Skin of body (tissue), 2 donors: ENCODE measurements around the gene EVI2B. TPM values are rescaled to one million over a fixed set of nuclear protein-coding genes. Genes with fewer than 3 reads are reported as not detected.
A peak's percentile ranks its signal among the peaks of the same experiment; 100 is the strongest.
"Not testable (repeated sequence)": the region's sequence is repeated elsewhere in the genome, so short reads cannot be mapped to it uniquely, and the experiment has no call there.

Source experiments
- DNase-seq: peaks from one replicate; lab custom pipeline; 2025; lab: John Stamatoyannopoulos, UW
- total RNA-seq: library from RNA; depleted of rRNA; stranded (reverse); fragments of >200 nt; gene quantifications from one replicate; pipeline ENCODE4 v1.2.3, GENCODE V29; 2014

Gene EVI2B
- total RNA-seq, 1 donor from 2014 or later = 4.0 TPM

DNA sequence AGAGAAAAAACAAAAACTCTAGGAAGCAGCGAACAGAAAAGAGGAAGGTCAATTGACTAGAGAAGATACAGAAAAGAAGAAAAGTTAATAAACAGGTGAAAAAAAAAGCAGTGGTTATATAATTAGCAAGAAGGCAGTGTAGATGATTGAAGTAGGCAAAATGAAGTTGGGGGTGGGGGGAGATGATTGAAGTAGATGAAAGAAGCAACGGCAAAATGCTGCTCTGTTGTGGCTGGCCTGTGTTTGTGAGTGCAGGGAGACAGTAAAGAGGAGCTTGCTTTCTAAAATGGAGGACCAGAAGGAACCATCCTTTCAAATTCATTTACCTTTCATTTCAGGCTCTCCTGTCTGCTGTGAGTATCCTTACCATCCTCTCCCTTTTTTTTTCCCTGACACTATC is 3.6 kb downstream of the EVI2B start:
- DNase-seq = no peak

DNA sequence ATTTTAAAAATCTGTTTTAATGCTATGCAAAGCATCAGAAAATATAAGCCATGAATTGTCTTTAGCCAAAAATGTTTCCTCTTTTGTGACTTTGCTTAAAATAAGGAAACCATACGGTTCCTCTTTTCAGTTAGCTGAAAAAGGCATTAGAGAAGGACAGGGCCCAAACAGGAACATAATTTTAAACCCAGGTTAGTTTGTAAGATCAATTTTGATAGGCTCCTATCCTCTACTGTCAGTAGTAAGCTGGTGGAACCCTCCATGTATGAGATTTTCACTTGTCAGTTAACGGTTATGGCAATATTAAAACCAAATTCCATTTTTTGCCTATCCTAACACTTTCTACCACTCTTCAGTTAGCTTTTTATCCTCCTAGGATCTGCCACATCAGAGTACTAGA is 4.3 kb downstream of the EVI2B start:
- no peak for DNase-seq

DNA sequence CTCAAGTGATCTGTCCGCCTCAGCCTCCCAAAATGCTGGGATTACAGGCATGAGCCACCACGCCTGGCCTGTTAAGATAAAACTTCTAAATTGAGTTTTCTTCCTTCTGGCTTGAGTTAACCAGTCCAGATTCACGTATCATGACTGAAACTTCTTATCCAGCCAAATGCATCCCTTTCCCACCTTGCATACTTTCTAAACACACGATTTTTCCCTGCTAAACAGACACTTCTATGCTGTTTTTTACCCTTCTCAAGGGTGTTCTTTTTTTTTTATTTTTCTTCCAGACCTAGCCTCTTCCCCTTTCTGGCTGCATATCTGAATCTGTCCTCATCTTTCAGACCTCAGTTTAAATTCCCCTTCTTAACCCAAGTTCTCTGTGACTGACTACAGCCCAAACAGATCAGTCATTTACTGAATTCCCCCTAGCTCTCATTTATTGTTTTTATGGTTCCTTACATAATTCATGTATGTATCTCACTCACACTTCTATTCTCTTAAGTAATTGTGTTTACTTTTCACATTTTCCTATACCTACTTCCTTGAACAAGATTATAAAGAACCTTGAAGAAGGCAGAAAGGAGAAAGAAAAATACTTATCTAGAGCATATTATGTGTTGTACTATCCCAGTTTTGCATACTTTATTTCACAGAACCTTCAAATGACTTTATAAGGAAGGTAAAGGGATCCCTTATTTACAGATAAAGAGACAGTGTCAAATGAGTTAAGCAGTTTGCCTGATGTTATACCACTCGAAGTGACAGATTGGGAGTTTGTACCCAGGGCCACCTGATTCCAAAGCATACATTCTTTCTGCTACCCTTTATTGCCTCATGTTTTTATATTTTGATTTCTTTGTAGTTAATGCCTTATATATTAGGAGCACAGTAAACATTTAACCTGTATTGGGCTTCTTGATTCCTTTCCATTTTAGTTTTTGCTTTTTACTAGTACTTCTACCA is 5.2 kb downstream of the EVI2B start:
- no peak for DNase-seq

DNA sequence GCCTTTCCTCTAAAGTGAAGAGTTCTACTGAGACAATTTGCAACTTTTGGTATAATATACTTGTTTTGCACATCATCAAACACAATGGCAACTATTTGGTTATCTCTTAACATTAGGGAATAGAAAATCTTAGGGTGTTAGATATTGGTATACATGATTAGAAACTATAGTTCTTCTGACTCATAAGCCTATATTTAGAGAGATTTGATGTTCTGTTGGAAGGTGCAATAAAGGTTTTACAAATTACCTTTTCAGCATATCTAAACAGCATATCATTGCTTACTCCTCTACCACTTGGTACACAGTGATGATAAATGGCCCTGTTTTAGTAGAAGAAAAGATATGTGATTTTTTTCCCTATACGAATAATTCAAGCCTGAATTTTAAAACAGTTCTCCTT is 6.2 kb downstream of the EVI2B start:
- no peak for DNase-seq

DNA sequence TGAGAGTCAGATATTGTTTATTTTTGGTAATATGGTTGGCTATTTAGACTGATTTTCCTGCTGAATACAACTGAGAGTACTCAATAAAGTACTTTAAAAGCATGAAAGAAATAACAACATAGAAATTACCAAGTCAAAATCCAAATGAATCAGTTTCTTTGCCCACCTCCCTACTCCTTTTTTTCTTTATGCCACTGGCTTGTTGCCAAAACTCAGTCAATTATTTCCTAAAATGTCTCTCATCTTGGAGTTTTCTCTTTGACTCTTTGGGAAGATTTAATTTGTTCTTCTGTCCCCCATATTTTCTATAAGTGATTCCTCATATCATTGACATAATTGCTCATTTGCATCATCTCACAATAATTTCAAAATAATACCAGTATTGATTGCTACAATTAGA is 14.2 kb downstream of the EVI2B start:
- DNase-seq = no peak

DNA sequence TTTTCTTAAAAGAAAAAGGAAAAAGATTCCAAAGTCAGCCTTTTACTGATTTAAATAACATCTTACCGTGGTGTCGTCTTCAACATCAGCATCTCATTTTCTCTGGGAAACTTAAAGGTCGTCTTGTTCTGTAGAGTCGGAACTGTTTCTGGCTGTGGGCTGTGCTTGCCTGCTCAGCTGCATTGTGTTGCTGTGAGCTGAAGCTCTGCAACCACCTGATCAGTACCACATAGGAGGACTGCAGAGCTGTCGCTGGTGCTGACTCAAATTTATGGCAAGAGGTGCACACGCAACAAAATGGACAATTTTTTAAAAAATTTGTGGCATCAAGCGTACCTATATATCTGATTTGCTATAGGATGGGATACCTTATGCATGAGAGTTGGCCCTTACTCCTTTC is 16.8 kb downstream of the EVI2B start, which contains the start of gene OMG:
Gene OMG (minus strand): TSS at position 150 of the 400 bp plus-strand sequence. CDS start 908 bp downstream, outside the sequence.
- no peak for DNase-seq

- DNase-seq = no peak
Measured at GRCh38 chr17:31296142-31296541, 17.7 kb downstream of the EVI2B start.

DNA sequence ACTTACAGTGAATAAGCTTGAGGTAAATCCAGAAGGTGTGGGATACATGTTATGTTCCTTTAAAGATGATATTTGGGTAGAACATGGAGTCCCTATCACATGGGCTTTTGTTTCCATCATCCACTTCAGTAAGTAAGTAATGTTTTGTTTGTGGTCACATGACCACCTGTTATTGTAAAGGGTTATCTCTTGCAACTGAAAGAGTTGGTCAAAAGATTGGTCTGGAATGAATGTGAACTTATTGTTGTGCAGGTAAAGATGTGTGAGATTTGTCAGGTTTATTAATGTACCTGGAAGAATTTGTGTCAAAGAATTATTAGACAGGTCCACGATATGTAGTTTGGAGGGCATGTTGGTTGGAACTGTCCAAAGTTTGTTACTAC is 18.4 kb downstream of the EVI2B start:
- DNase-seq = no peak

DNA sequence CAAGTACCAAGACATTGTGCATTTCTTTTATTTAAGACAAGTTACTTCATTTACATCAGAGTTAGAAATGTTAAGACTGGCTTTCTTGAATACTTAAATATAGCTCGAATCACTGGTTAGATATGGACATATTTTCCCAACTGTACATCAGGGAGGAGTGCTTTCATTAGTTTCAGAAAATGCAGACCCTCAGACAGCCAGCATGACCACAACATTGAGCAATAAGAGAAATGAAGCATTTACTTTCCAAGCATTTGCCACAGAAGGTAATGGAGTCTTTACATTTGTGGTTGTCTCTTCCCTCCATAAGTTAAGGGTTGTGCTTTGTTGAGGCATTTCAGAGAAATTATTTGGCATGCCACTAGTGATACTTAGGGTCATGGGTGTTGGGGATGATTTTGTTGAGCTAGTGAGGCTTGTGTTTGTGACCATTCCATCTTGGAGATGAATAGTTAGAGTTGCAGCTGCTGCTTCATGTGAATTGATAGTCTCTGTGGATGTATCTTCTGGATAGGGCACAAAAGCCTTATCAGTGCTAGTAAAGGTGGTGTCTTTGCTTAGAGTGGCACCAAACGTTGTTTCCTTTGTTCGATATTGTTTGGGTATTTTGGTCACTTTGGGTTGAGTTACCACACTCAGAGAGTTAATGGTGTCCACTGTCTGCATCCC is 18.9 kb downstream of the EVI2B start:
- no peak for DNase-seq

DNA sequence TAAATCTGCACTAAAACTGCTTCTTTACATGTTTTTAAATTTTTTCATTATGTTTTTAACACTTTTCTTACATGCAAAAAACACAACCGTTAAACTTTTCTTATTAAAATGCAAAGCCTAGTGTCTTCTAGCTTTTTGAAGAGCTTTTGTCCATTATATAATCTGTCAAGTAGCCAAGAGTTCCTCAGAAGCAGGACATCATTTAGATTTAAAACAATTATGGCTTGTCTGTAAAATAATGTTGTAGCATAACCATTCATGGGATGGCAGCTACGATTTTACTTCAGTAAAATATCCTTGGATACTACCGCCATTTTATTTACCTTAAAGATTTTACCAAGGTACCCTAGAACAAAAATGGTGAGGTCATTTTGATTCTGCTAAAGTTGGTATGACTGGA is 19.6 kb downstream of the EVI2B start:
- no peak for DNase-seq

DNA sequence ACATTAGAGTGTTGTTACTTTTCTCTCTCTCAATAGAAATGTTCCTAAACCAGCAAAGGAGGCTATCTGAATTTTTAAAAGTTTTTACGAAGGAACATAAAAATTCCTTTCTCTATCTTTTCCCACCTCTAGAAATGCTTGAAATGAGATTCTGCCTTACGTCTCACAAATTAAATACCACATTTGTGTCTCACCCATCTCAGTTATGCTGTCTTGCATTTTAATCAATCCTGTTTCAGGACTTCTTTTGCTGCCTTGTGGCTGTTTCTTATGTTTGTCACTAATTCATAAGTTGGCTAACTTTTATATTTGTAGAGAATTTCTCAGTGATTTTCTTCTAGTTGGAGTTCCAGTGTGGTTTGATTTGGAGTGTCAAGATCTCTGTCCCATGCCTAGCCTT is 20.3 kb downstream of the EVI2B start:
- DNase-seq = no peak

GRCh38 chr17:31291820-31292219 is 22.0 kb downstream of the EVI2B start:
- no peak for DNase-seq

GRCh38 chr17:31289790-31290189 is 24.1 kb downstream of the EVI2B start:
- no peak for DNase-seq

GRCh38 chr17:31287932-31288331 is 25.9 kb downstream of the EVI2B start:
- not testable (repeated sequence) for DNase-seq

GRCh38 chr17:31286587-31286986 is 27.3 kb downstream of the EVI2B start:
- no peak for DNase-seq

DNA sequence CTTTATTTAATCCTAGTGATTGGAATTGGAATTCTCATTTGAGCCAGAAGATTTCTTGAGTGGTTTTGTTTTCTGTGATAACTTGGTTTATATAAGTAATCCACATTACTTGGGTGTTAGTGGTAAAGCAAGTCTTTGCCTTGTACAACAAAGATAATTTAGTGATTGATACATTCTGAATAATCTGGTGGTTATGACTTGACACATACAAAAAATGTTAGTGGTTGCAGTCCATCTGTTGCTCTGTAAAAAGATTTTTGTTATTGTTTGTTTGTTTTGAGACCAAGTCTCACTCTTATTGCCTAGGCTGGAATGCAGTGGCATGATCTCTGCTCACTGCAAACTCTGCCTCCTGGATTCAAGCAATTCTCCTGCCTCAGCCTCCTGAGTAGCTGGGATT is 30.0 kb downstream of the EVI2B start:
- DNase-seq = no peak

DNA sequence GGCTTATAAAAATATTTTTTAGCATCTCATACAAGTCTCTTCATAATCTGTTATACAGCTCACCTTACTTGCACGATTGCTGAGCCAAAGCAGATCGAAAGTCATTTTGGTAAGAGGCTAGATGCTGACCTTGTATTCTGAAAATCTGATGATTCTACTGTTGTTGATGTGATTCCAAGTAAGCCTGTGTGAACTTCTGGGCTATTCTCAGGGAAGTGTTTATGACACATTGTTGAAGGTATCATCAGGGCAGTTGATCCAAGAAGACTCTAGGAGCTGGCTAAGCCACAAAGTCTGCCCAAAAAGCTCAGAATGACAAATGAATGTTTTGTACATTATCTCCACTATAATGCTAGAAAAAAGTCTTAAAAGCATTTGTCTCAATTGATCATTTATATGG is 32.8 kb downstream of the EVI2B start:
- DNase-seq = no peak

- DNase-seq = no peak
Measured at GRCh38 chr17:31279401-31279800, 34.5 kb downstream of the EVI2B start.

DNA sequence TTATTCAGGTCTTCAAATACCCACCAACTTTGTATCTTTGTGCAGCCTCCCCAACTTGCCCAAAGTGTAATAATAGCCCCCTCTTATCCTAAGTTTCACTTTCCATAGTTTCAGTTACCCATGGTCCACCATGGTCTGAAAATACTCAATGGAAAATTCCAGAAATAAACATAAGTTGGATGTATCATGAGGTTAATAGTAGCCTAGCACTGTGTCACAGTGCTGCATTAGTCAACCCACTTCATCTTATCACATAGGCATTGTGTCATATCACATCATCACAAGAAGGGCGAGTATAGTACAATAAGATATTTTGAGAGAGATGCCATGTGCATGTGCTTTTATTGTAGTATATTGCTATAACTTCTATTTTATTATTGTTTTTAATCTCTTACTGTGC is 38.7 kb downstream of the EVI2B start:
- DNase-seq = no peak

GRCh38 chr17:31274252-31274651 is 39.6 kb downstream of the EVI2B start:
- peak; percentile 36 for DNase-seq

DNA sequence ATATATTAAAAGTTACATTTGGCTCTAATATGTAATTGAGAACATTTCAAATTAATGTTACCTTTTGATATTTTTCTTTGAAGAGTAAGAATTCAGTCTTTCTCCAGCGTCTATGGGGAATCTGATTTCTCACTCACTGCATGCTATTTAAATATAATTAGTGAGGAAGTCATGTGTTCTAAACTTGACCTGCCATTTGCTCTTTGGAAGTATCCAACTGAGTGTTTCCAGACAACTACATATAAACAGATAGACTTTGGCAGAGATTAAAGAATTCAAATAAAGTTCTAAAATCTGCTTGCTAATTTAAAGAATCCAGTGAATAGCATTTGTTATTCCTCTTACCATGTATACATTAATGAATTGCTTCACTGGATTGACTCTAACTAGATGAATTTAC is 40.3 kb downstream of the EVI2B start:
- no peak for DNase-seq

DNA sequence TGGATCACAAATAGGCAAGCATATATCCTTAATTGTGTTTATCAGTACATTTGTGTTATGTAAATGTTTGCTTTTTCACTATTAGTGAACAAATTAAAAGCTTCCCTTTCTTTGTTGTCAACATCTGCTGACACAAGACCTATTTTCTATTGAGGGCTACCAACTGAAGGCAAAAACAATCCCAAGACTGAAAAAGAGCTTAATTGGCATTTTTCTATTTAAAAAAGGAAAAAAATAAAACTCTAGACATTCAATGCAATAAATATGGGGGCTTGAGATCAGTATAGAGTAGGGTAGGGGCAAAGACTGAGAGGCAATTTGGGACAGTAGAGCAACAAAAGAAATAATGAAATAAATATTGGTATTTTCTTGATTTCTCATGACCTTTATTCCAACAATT is 41.1 kb downstream of the EVI2B start:
- no peak for DNase-seq

- no peak for DNase-seq
Measured at GRCh38 chr17:31272236-31272635, 41.6 kb downstream of the EVI2B start.
